Ovary (tissue), 9 donors: ENCODE data around the gene PID1. TPM values are rescaled to one million over a fixed set of nuclear protein-coding genes. Genes with fewer than 3 reads are reported as not detected.

Experiments used
- DNase-seq, 5 donors: peaks; one replicate each; pipeline ENCODE4 v3.0.0-alpha.2; 2019 to 2020
- H3K27ac ChIP-seq, 2 donors: fragments of 200-600 bp; one replicate each; pipeline versions ENCODE4 v1.5.1 to v1.8.0; 2019 to 2022
- H3K27me3 ChIP-seq: fragments of 200-600 bp; one replicate; pipeline ENCODE4 v1.8.0; 2022
- H3K36me3 ChIP-seq: fragments of 200-600 bp; sonication (generic); one replicate; pipeline ENCODE4 v1.5.1; 2019
- H3K4me1 ChIP-seq: one replicate; pipeline ENCODE4 v1.8.1; 2013; ENCODE audit warnings: mild to moderate bottlenecking, moderate library complexity; ENCODE audit not compliant: insufficient read depth
- H3K4me3 ChIP-seq: fragments of 200-600 bp; sonication (generic); one replicate; pipeline ENCODE4 v1.5.1; 2017
- H3K9me3 ChIP-seq, 2 donors: fragments of 200-600 bp in 1 of 2; sonication (generic) in 1 of 2; one replicate each; pipeline versions ENCODE4 v1.5.1 to v1.8.1; 2013 to 2019; ENCODE audit warnings: mild to moderate bottlenecking in 1 of 2, moderate library complexity in 1 of 2
- CTCF ChIP-seq, 3 donors: fragments of 450-650 bp in 2 of 3; fragments of 200-600 bp in 1 of 3; IDR thresholded peaks; one replicate each; pipeline versions ENCODE4 v1.5.1 to v1.8.0; 2016 to 2022; ENCODE audit warnings: antibody characterized with exemption in 3 of 3, mild to moderate bottlenecking in 1 of 3
- EP300 ChIP-seq: sonication (generic); formaldehyde crosslinking; IDR thresholded peaks from one replicate; pipeline ENCODE4 v1.6.1; 2017; ENCODE audit warnings: antibody characterized with exemption
- POLR2A ChIP-seq: fragments of 450-650 bp; IDR thresholded peaks from one replicate; pipeline ENCODE4 v1.6.1; 2017; ENCODE audit warnings: antibody characterized with exemption, mild to moderate bottlenecking, moderate library complexity
- WGBS, 3 donors: extraction: QIAGEN DNeasy Blood & Tissue Kit in 1 of 3; methylation state at CpG; one replicate each; pipeline versions ENCODE4 v1.1.5 to v1.1.7; 2013 to 2017; 5-methylcytosine and 5-hydroxymethylcytosine counted together
- intact Hi-C, 4 donors: fragments of 100-400 bp; cut with DNase I; formaldehyde crosslinking; loops; one replicate each; pipeline versions ENCODE4 v1.11.0 to v1.15.1; 2022 to 2023
- polyA plus RNA-seq, 2 donors: library from polyadenylated mRNA; stranded (reverse); fragments of 200-250 nt in 1 of 2; fragments of 350-450 nt in 1 of 2; fragmentation: Illumina TruSeq in 1 of 2; extraction: RNeasy Lipid Tissue Mini Kit (QIAGEN cat#74804) in 1 of 2; gene quantifications; one replicate each; pipeline ENCODE4 v1.2.3, GENCODE V29; 2013 to 2014
- total RNA-seq, 7 donors: library from RNA; depleted of rRNA in 2 of 7; stranded (reverse); fragments of >200 nt in 2 of 7; fragmentation: NEBNext Ultra II Directional in 3 of 7; extraction: Animal tissue kit (Norgen Biotek cat#: 25700) in 3 of 7; gene quantifications; one replicate each; pipeline versions ENCODE4 v1.1.0 to v1.2.4, GENCODE V29; 2016 to 2023
- donor health status: DM: no; HTN: no; CAD: no; lungs with moderate emphysema.
- donor health status: DM: no; HTN: no; CAD: no.
- donor health status: Bipolar disorder and iron deficiency.
- donor health status: DM: yes; HTN: yes; CAD: no.
- donor health status: DM: no; HTN: no; CAD: no.
- donor health status: DM: yes; HTN: yes; CAD: no.

Gene PID1
- total and polyA plus RNA-seq, 9 donors, result 19.8 to 66.1 (median 32.4) TPM

- intact Hi-C loops, result no loop called here
- H3K27ac ChIP-seq, result no peak overlapping the region
Measured at GRCh38 chr2:229104974-229105387, 166.1 kb downstream of the PID1 start.

GRCh38 chr2:229104025-229104424, 167.1 kb downstream of the PID1 start:
- WGBS, 3 donors, result 94 to 96% (median 96%) methylated on average over 3 of the region's 3 CpGs
- intact Hi-C loops, result no loop called here
- H3K27me3 ChIP-seq, result no peaks in the 10 kb centered on the region

More at GRCh38 chr2:229104974-229105387, 166.1 kb downstream of the PID1 start:
- H3K4me1 ChIP-seq, result peaks cover 2% of the 10 kb centered on the region
- H3K27me3 ChIP-seq, result no peaks in the 10 kb centered on the region
- DNase-seq, result no peak
- 72 to 87% (median 83%) methylated on average over 7 of the region's 7 CpGs for WGBS, 3 donors
- TF ChIP-seq CTCF (IDR thresholded peaks at IDR 0.05), result no peak
- no peak for TF ChIP-seq EP300
- no peak for TF ChIP-seq POLR2A
- no peaks in the 10 kb centered on the region for H3K36me3 ChIP-seq
- H3K4me3 ChIP-seq, result no peak overlapping the region
- no peaks in the 10 kb centered on the region for H3K9me3 ChIP-seq

GRCh38 chr2:229101314-229101713, 169.8 kb downstream of the PID1 start:
- TF ChIP-seq EP300 (no peak), POLR2A (no peak), CTCF (IDR thresholded peaks at IDR 0.05) (no peak)
- Histone ChIP-seq H3K4me1 (no peaks in the 10 kb centered on the region), H3K9me3 (no peaks in the 10 kb centered on the region), H3K27me3 (no peaks in the 10 kb centered on the region), H3K4me3 (no peak overlapping the region), H3K36me3 (no peaks in the 10 kb centered on the region), H3K27ac (no peak overlapping the region)
- 86 to 97% (median 86%) methylated on average over 1 of the region's 1 CpG for WGBS, 3 donors
- DNase-seq, result no peak
- intact Hi-C loops, result no loop called here

More at GRCh38 chr2:229104025-229104424, 167.1 kb downstream of the PID1 start:
- no peaks in the 10 kb centered on the region for H3K36me3 ChIP-seq
- H3K27ac ChIP-seq, result no peak overlapping the region
- H3K4me1 ChIP-seq, result peaks cover 2% of the 10 kb centered on the region
- DNase-seq, result no peak
- H3K4me3 ChIP-seq, result no peak overlapping the region
- H3K9me3 ChIP-seq, result no peaks in the 10 kb centered on the region
- no peak for TF ChIP-seq POLR2A
- no peak for TF ChIP-seq EP300

- no peak for DNase-seq
- H3K27ac ChIP-seq, result no peak overlapping the region
- intact Hi-C loops, result no loop called here
Measured at GRCh38 chr2:229099231-229099630, 171.9 kb downstream of the PID1 start.

More at GRCh38 chr2:229099231-229099630, 171.9 kb downstream of the PID1 start:
- no peak overlapping the region for H3K4me3 ChIP-seq
- H3K4me1 ChIP-seq, result no peaks in the 10 kb centered on the region
- 95 to 100% (median 97%) methylated on average over 1 of the region's 1 CpG for WGBS, 3 donors
- H3K27me3 ChIP-seq, result no peaks in the 10 kb centered on the region
- H3K9me3 ChIP-seq, result no peaks in the 10 kb centered on the region
- H3K36me3 ChIP-seq, result no peaks in the 10 kb centered on the region
- TF ChIP-seq CTCF (IDR thresholded peaks at IDR 0.05) (no peak), EP300 (no peak), POLR2A (no peak)
